ENCODE results near the gene FAM50B.

Gene FAM50B

DNA sequence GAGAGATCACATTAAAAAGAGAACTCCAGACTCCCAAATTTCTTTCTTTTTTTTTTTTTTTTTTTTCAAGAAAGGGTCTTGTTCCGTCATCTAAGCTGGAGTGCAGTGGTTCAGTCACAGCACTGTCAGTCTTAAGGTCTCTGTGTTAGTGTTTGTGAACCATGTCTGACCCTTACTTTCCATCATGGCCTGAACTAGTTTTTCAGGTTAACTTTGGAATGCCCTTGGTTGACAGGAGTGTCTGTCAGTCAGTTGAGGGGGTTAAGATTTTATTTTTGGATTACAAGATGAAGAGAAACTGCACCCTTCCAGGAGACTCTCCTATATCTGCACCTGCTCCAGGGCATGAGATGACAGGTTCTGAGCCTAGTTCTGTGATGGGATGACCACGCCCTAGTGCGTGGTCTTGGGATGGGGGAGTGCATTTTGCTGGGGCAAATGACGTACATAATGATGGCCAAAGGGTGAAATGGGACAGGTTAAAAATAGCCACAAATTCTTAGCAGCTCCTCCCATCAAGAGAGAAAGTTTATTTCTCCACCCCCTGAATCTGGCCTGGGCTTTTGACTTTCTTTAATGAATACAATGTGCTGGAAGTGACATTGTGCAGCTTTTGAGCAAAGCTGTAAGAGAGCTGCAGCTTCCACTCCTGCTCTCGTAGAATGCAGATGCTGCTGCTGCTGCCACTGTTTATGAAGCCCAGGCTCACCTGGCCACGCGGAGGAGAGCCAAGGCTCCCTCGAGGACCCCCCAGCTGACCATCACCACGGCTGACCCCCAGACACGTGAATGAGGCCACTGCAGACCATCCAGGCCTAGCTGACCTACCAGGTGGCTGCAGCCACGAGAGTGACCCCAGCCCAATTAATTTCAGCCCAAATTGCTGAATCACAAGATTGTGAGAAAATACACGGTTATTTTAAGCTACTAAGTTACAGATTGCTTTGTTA is 29.7 kb upstream of the FAM50B start:
- no peak for TF ChIP-seq FOXM1 (IDR thresholded peaks at IDR 0.05; ENCODE audit: borderline replicate concordance, low read depth)
- no peak for TF ChIP-seq TEAD4 (IDR thresholded peaks at IDR 0.05)
- TF ChIP-seq NFIC (IDR thresholded peaks at IDR 0.05): no peak
- no peak for TF ChIP-seq TCF12 (IDR thresholded peaks at IDR 0.05; ENCODE audit: low read depth)
- TF ChIP-seq USF1 (IDR thresholded peaks at IDR 0.05): no peak
- no peak for TF ChIP-seq CEBPB (IDR thresholded peaks at IDR 0.05)
- TF ChIP-seq EP300 (IDR thresholded peaks at IDR 0.05; ENCODE audit: borderline replicate concordance): no peak
- TF ChIP-seq, protein P1, sequence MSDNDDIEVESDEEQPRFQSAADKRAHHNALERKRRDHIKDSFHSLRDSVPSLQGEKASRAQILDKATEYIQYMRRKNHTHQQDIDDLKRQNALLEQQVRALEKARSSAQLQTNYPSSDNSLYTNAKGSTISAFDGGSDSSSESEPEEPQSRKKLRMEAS (IDR thresholded peaks at IDR 0.05): no peak
- no peak for TF ChIP-seq CREB1 (IDR thresholded peaks at IDR 0.05; ENCODE audit: low read depth)
- TF ChIP-seq EGR1 (IDR thresholded peaks at IDR 0.05): no peak
- no peak for TF ChIP-seq YY1 (IDR thresholded peaks at IDR 0.05; ENCODE audit: low read depth)
- TF ChIP-seq TAF1 (IDR thresholded peaks at IDR 0.05; ENCODE audit: low read depth): no peak
- TF ChIP-seq, protein P2, sequence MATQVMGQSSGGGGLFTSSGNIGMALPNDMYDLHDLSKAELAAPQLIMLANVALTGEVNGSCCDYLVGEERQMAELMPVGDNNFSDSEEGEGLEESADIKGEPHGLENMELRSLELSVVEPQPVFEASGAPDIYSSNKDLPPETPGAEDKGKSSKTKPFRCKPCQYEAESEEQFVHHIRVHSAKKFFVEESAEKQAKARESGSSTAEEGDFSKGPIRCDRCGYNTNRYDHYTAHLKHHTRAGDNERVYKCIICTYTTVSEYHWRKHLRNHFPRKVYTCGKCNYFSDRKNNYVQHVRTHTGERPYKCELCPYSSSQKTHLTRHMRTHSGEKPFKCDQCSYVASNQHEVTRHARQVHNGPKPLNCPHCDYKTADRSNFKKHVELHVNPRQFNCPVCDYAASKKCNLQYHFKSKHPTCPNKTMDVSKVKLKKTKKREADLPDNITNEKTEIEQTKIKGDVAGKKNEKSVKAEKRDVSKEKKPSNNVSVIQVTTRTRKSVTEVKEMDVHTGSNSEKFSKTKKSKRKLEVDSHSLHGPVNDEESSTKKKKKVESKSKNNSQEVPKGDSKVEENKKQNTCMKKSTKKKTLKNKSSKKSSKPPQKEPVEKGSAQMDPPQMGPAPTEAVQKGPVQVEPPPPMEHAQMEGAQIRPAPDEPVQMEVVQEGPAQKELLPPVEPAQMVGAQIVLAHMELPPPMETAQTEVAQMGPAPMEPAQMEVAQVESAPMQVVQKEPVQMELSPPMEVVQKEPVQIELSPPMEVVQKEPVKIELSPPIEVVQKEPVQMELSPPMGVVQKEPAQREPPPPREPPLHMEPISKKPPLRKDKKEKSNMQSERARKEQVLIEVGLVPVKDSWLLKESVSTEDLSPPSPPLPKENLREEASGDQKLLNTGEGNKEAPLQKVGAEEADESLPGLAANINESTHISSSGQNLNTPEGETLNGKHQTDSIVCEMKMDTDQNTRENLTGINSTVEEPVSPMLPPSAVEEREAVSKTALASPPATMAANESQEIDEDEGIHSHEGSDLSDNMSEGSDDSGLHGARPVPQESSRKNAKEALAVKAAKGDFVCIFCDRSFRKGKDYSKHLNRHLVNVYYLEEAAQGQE (IDR thresholded peaks at IDR 0.05; ENCODE audit: low read depth): no peak
- no peak for TF ChIP-seq RAD21 (IDR thresholded peaks at IDR 0.05; ENCODE audit: low read depth)
- no peak for TF ChIP-seq ZBTB7A (IDR thresholded peaks at IDR 0.05; ENCODE audit: low read depth)

DNA sequence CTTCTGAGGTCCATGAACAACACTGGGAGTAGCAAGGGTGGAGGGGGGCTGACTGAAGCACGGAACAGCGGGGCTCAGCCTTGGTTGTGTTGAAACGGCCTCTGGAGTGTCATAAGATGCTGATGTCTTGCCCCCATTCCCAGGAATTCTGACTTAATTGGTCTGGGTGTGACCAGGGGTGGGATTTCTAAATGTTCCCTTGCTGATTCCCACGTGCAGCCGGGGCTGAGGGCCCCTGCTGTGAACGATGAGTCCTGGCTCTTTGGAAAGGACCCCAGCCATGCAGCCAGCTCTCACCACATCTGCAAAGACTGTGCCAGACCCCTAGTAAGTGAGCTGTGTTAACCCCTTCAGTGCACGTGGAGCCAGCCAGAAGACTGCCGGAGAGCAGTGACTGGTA is 28.6 kb upstream of the FAM50B start:
- TF ChIP-seq CEBPB (IDR thresholded peaks at IDR 0.05): no peak
- TF ChIP-seq, protein P2 (IDR thresholded peaks at IDR 0.05; ENCODE audit: low read depth): no peak
- TF ChIP-seq, protein P1 (IDR thresholded peaks at IDR 0.05): no peak

- TF ChIP-seq, protein P1 (IDR thresholded peaks at IDR 0.05): no peak
- TF ChIP-seq YY1 (IDR thresholded peaks at IDR 0.05; ENCODE audit: low read depth) (no peak), ZBTB7A (IDR thresholded peaks at IDR 0.05; ENCODE audit: low read depth) (no peak), RAD21 (IDR thresholded peaks at IDR 0.05; ENCODE audit: low read depth) (no peak), TAF1 (IDR thresholded peaks at IDR 0.05; ENCODE audit: low read depth) (no peak), NFIC (IDR thresholded peaks at IDR 0.05) (no peak), FOXM1 (IDR thresholded peaks at IDR 0.05; ENCODE audit: borderline replicate concordance, low read depth) (no peak)
- TF ChIP-seq, protein P2 (IDR thresholded peaks at IDR 0.05; ENCODE audit: low read depth): no peak
Measured at GRCh38 chr6:3822747-3823445, 26.3 kb upstream of the FAM50B start.

DNA sequence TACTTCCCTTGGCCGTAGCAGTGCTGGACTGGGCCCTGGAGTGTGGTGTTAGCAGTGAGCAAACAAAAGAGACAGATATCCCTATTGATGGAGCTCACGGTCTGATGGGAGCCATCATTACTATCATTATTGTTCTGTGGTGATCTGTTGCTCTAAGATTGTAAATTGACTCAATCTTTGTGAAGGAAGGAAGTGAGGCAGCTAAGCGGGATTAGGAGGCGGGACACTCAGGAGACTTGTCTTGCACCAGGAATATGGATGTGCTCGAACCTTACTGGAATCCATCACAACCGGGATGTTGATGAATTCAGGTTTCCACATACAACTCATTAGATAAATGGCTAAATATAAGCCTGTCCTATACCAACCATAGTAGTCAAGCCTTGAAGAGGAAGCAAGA is 25.5 kb upstream of the FAM50B start:
- TF ChIP-seq, protein P2 (IDR thresholded peaks at IDR 0.05; ENCODE audit: low read depth): no peak
- TF ChIP-seq NFIC (IDR thresholded peaks at IDR 0.05) (no peak), RAD21 (IDR thresholded peaks at IDR 0.05; ENCODE audit: low read depth) (no peak), TEAD4 (IDR thresholded peaks at IDR 0.05) (no peak), FOXM1 (IDR thresholded peaks at IDR 0.05; ENCODE audit: borderline replicate concordance, low read depth) (no peak), ZBTB7A (IDR thresholded peaks at IDR 0.05; ENCODE audit: low read depth) (no peak), EGR1 (IDR thresholded peaks at IDR 0.05) (no peak), TCF12 (IDR thresholded peaks at IDR 0.05; ENCODE audit: low read depth) (no peak), USF1 (IDR thresholded peaks at IDR 0.05) (no peak), YY1 (IDR thresholded peaks at IDR 0.05; ENCODE audit: low read depth) (no peak)

All from Ishikawa (cell line).